SU-DHL-6 (cell line): Measurements from ENCODE around the gene MGAT5.

Experiments used
- H2AFZ ChIP-seq: fragments of 200-600 bp; sonication (generic); 2 replicates; pipeline ENCODE4 v1.6.1; 2014; ENCODE audit warnings: low read depth, mild to moderate bottlenecking, moderate library complexity, mixed read lengths, antibody characterized with exemption, low read length; ENCODE audit not compliant: severe bottlenecking
- H3F3A ChIP-seq: fragments of 200-600 bp; shearing (Covaris generic); 2 replicates; pipeline ENCODE4 v1.6.0; 2016; ENCODE audit warnings: antibody characterized with exemption, mild to moderate bottlenecking; ENCODE audit not compliant: insufficient read depth
- H3K27ac ChIP-seq: fragments of 200-600 bp; sonication (generic); 2 replicates; pipeline ENCODE4 v1.5.1; 2016; ENCODE audit warnings: low read depth, mild to moderate bottlenecking, low read length, moderate library complexity, mixed read lengths
- H3K27me3 ChIP-seq: fragments of 200-600 bp; sonication (generic), shearing (Covaris generic); 2 replicates; pipeline ENCODE4 v1.6.0; 2014; ENCODE audit warnings: mild to moderate bottlenecking, low read length
- H3K36me3 ChIP-seq: fragments of 200-600 bp; sonication (generic); 2 replicates; pipeline ENCODE4 v1.6.1; 2014; ENCODE audit warnings: mild to moderate bottlenecking, low read length, mixed read lengths
- H3K4me2 ChIP-seq: fragments of 300-600, 200-600 bp; shearing (Covaris generic), sonication (generic); 2 replicates; pipeline ENCODE4 v1.6.0; 2014; ENCODE audit warnings: low read length, low read depth, mild to moderate bottlenecking; ENCODE audit not compliant: poor library complexity, severe bottlenecking
- H3K4me3 ChIP-seq: fragments of 200-600 bp; sonication (generic); 2 replicates; pipeline ENCODE4 v1.5.1; 2014; ENCODE audit warnings: antibody characterized with exemption, low read length, mild to moderate bottlenecking, mixed read lengths; ENCODE audit not compliant: insufficient read depth, poor library complexity, severe bottlenecking
- H3K79me2 ChIP-seq: fragments of 200-600 bp; sonication (generic); 2 replicates; pipeline ENCODE4 v1.6.1; 2014; ENCODE audit warnings: mild to moderate bottlenecking, low read length, moderate library complexity; ENCODE audit not compliant: insufficient read depth
- H3K9ac ChIP-seq: fragments of 200-600 bp; sonication (generic); 2 replicates; pipeline ENCODE4 v1.7.0; 2014; ENCODE audit warnings: mild to moderate bottlenecking, low read length
- H3K9me2 ChIP-seq: fragments of 200-600 bp; sonication (generic); replicated peaks from 2 replicates; pipeline ENCODE4 v1.6.1; 2014; ENCODE audit warnings: low read length; ENCODE audit not compliant: insufficient read depth
- H3K9me3 ChIP-seq: fragments of 200-600 bp; sonication (generic); 2 replicates; pipeline ENCODE4 v1.6.1; 2014; ENCODE audit warnings: low read length, mixed read lengths; ENCODE audit not compliant: insufficient read depth
- H4K20me1 ChIP-seq: fragments of 200-600 bp; sonication (generic); 2 replicates; pipeline ENCODE4 v1.6.1; 2014; ENCODE audit warnings: low read depth, mild to moderate bottlenecking, antibody characterized with exemption, low read length, moderate library complexity, mixed read lengths
- EZH2phosphoT487 ChIP-seq: fragments of 200-600 bp; sonication (generic), shearing (Covaris generic); conservative IDR thresholded peaks from 2 replicates; pipeline ENCODE4 v1.6.1; 2018; ENCODE audit warnings: mild to moderate bottlenecking, antibody characterized with exemption, low read length, moderate library complexity, mixed read lengths
- TF ChIP-seq, protein P1 (sequence below): fragments of 200-600 bp; sonication (generic); IDR thresholded peaks from one replicate; pipeline ENCODE4 v1.5.1; 2017; ENCODE audit warnings: antibody characterized with exemption, mild to moderate bottlenecking, low read length, moderate library complexity; ENCODE audit not compliant: insufficient read depth, poor library complexity, severe bottlenecking

The MGAT5 gene

DNA sequence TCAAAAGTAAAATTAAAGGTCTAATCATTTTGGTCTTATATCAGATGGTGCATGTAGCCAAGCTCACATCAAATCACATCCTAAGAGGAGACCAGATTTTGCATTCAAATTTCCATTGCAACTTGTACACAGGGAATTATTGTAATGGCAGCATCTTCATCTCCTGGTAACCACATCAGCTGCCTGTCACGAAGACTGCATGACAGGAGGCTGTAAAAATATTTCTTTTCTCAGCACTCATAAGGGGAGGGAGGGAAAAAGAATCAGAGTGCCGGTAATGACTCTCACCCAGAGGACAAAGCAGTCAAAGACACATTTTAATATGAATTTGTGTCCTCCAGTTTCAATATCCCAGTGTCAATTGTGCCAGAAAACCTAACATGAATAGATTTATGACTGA, 248.2 kb downstream of the MGAT5 start:
- H3K9me2 ChIP-seq, result no peaks in the 10 kb centered on the region
- H3K9me3 ChIP-seq, result no peaks in the 10 kb centered on the region
- H3F3A ChIP-seq, result no peaks in the 10 kb centered on the region
- no peaks in the 10 kb centered on the region for H3K79me2 ChIP-seq
- H3K36me3 ChIP-seq, result no peaks in the 10 kb centered on the region
- no peaks in the 10 kb centered on the region for H4K20me1 ChIP-seq
- H3K27me3 ChIP-seq, result no peaks in the 10 kb centered on the region
- no peak overlapping the region for H3K4me2 ChIP-seq
- H3K9ac ChIP-seq, result no peak overlapping the region
- TF ChIP-seq, protein P1, sequence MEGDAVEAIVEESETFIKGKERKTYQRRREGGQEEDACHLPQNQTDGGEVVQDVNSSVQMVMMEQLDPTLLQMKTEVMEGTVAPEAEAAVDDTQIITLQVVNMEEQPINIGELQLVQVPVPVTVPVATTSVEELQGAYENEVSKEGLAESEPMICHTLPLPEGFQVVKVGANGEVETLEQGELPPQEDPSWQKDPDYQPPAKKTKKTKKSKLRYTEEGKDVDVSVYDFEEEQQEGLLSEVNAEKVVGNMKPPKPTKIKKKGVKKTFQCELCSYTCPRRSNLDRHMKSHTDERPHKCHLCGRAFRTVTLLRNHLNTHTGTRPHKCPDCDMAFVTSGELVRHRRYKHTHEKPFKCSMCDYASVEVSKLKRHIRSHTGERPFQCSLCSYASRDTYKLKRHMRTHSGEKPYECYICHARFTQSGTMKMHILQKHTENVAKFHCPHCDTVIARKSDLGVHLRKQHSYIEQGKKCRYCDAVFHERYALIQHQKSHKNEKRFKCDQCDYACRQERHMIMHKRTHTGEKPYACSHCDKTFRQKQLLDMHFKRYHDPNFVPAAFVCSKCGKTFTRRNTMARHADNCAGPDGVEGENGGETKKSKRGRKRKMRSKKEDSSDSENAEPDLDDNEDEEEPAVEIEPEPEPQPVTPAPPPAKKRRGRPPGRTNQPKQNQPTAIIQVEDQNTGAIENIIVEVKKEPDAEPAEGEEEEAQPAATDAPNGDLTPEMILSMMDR, result no peak
- TF ChIP-seq EZH2phosphoT487, result no peak
- no peak overlapping the region for H3K27ac ChIP-seq
- no peak overlapping the region for H2AFZ ChIP-seq
- H3K4me3 ChIP-seq, result no peak overlapping the region
